DOHH2 (cell line): ENCODE data around the gene PNPLA7.
"Not testable (repeated sequence)": the region's sequence is repeated elsewhere in the genome, so short reads cannot be mapped to it uniquely, and the experiment has no call there.

Source experiments
- H3F3A ChIP-seq: fragments of 200-600 bp; sonication (generic), shearing (Covaris generic); 2 replicates; pipeline ENCODE4 v1.6.0; 2016; ENCODE audit warnings: antibody characterized with exemption, mild to moderate bottlenecking; ENCODE audit not compliant: control insufficient read depth, insufficient read depth
- H3K27ac ChIP-seq: fragments of 200-600 bp; sonication (generic); 2 replicates; pipeline ENCODE4 v1.5.1; 2014; ENCODE audit warnings: low read depth, mild to moderate bottlenecking, low read length, moderate library complexity
- H3K27me3 ChIP-seq: fragments of 200-600 bp; sonication (generic); 2 replicates; pipeline ENCODE4 v1.6.1; 2014; ENCODE audit warnings: mild to moderate bottlenecking, low read length, mixed read lengths; ENCODE audit not compliant: control insufficient read depth
- H3K36me3 ChIP-seq: fragments of 200-600 bp; sonication (generic); 2 replicates; pipeline ENCODE4 v1.6.1; 2014; ENCODE audit warnings: mild to moderate bottlenecking, low read length, moderate library complexity, mixed read lengths; ENCODE audit not compliant: control insufficient read depth
- H3K4me1 ChIP-seq: fragments of 200-600 bp; sonication (generic); 2 replicates; pipeline ENCODE4 v1.6.1; 2014; ENCODE audit warnings: mild to moderate bottlenecking, low read length, mixed read lengths; ENCODE audit not compliant: control insufficient read depth
- H3K4me2 ChIP-seq: fragments of 200-600 bp; sonication (generic); 2 replicates; pipeline ENCODE4 v1.6.0; 2014; ENCODE audit warnings: mild to moderate bottlenecking, low read length, moderate library complexity
- H3K4me3 ChIP-seq: fragments of 200-600 bp; sonication (generic); 2 replicates; pipeline ENCODE4 v1.5.1; 2014; ENCODE audit warnings: mild to moderate bottlenecking, low read length, mixed read lengths
- H3K79me2 ChIP-seq: fragments of 200-600 bp; sonication (generic); 2 replicates; pipeline ENCODE4 v1.6.1; 2014; ENCODE audit warnings: mild to moderate bottlenecking, low read length, mixed read lengths; ENCODE audit not compliant: control insufficient read depth
- H3K9me2 ChIP-seq: fragments of 200-600 bp; sonication (generic); replicated peaks from 2 replicates; pipeline ENCODE4 v1.6.1; 2014; ENCODE audit warnings: mild to moderate bottlenecking, low read length, mixed read lengths; ENCODE audit not compliant: control insufficient read depth
- H3K9me3 ChIP-seq: fragments of 200-600 bp; sonication (generic); 2 replicates; pipeline ENCODE4 v1.6.1; 2014; ENCODE audit warnings: antibody characterized with exemption, low read length, mixed read lengths; ENCODE audit not compliant: control insufficient read depth, insufficient read depth
- H4K20me1 ChIP-seq: fragments of 200-600 bp; sonication (generic); 2 replicates; pipeline ENCODE4 v1.6.0; 2014; ENCODE audit warnings: low read depth, mild to moderate bottlenecking, antibody characterized with exemption, low read length, moderate library complexity; ENCODE audit not compliant: control insufficient read depth, insufficient read depth
- EZH2phosphoT487 ChIP-seq: fragments of 200-600 bp; sonication (generic); IDR thresholded peaks from 2 replicates; pipeline ENCODE4 v1.6.1; 2017; ENCODE audit warnings: borderline replicate concordance, mild to moderate bottlenecking, antibody characterized with exemption, low read length, moderate library complexity, mixed read lengths
- TF ChIP-seq, protein P1 (sequence below): fragments of 200-600 bp; sonication (generic); IDR thresholded peaks from one replicate; pipeline ENCODE4 v1.5.1; 2014; ENCODE audit warnings: antibody characterized with exemption, mild to moderate bottlenecking, low read depth, low read length; ENCODE audit not compliant: poor library complexity, severe bottlenecking

PNPLA7 gene

DNA sequence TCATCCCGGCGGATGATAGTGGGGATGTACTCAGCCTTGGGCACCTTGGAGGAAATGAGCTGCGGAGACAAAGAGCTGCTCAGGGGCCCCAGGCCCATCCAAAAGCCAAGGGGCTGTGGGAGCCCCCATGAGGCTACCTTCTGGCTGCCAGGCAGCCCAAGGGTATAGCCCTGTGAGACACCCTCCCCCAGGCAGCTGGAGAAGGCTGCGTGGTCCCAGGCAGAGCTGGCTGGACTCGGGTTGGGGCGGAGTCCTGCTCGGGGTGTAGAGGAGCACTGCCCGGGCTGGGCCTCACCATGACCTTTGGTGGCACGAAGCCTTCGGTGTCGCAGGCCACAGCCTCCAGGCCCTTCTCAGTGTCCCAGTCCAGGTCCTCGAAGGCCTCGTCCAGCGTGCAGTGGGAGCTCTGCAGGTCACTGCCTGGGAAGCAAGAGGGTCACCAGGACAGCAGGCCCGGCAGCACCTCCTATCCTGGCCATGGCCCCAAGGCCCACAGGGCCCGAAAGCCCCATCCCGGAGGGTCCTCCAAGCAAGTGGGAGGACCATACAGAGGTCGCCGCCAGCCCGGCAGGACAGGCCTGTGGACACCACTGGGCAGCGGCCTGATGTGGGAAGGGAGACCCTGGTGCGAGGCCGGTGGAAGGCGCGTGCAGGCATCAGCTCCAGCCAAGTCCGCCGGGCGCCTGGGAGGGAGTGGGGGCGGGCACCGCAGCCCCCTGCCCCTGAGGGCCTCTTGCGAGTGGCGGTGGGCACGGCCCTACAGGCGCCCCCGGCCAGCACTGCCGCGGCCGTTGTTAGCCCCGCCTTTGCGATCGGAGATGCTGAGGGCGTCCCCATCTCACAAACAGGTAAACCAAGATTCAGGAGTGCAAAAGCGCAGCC is 97.2 kb downstream of the PNPLA7 start:
- Histone ChIP-seq H4K20me1 (no peaks in the 10 kb centered on the region; the same call in 1 of the 2 replicates), H3K27me3 (no peaks in the 10 kb centered on the region), H3F3A (no peaks in the 10 kb centered on the region), H3K36me3 (peaks cover 72% of the 10 kb centered on the region), H3K4me2 (peak overlapping the region; percentile 38; the same call in 1 of the 2 replicates), H3K9me2 (no peaks in the 10 kb centered on the region), H3K27ac (no peak overlapping the region), H3K4me1 (peaks cover 73% of the 10 kb centered on the region), H3K4me3 (no peak overlapping the region), H3K79me2 (peaks cover 11% of the 10 kb centered on the region), H3K9me3 (no peaks in the 10 kb centered on the region)
- TF ChIP-seq, protein P1, sequence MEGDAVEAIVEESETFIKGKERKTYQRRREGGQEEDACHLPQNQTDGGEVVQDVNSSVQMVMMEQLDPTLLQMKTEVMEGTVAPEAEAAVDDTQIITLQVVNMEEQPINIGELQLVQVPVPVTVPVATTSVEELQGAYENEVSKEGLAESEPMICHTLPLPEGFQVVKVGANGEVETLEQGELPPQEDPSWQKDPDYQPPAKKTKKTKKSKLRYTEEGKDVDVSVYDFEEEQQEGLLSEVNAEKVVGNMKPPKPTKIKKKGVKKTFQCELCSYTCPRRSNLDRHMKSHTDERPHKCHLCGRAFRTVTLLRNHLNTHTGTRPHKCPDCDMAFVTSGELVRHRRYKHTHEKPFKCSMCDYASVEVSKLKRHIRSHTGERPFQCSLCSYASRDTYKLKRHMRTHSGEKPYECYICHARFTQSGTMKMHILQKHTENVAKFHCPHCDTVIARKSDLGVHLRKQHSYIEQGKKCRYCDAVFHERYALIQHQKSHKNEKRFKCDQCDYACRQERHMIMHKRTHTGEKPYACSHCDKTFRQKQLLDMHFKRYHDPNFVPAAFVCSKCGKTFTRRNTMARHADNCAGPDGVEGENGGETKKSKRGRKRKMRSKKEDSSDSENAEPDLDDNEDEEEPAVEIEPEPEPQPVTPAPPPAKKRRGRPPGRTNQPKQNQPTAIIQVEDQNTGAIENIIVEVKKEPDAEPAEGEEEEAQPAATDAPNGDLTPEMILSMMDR: no peak
- no peak for TF ChIP-seq EZH2phosphoT487

DNA sequence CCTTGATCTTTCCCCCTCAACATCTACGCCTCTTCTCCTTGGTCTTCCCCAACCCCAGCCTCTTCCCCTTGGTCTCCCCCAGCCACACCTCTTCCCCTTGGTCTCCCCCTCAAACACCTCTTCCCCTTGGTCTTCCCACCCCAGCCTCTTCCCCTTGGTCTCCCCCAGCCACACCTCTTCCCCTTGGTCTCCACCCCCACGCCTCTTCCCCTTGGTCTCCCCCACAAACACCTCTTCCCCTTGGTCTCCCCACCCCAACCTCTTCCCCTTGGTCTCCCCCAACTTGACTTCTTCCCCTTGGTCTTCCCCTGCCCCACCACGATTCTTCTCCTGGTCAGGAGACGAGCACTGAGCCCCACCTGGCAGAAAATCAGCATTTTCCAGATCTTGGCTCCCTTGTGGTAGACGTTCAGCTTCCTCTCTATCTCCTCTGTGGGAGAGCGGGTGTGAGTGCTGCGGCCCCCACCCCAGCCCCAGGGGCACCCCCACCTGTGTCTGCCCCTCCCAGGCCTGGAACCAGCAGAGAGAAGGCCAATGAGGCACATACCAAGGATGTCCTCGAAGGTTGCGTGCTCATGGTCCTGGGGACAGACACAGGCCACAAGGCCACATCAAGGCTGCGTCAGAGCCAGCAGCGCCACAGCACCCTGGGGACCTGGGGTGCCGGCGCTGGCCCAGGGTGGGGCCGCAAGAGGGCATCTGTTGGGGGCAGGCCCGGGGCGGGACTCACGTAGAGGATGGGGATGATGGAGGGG is 98.0 kb downstream of the PNPLA7 start:
- no peak overlapping the region for H3K27ac ChIP-seq
- H3F3A ChIP-seq: no peaks in the 10 kb centered on the region
- TF ChIP-seq EZH2phosphoT487: no peak
- TF ChIP-seq, protein P1: no peak
- H3K9me3 ChIP-seq: no peaks in the 10 kb centered on the region
- no peaks in the 10 kb centered on the region for H3K9me2 ChIP-seq
- H3K4me1 ChIP-seq: peaks cover 66% of the 10 kb centered on the region
- peaks cover 3% of the 10 kb centered on the region; the same call in 1 of the 2 replicates for H3K79me2 ChIP-seq
- H3K4me3 ChIP-seq: no peak overlapping the region
- H3K4me2 ChIP-seq: no peak overlapping the region
- H3K36me3 ChIP-seq: peaks cover 64% of the 10 kb centered on the region
- H3K27me3 ChIP-seq: no peaks in the 10 kb centered on the region
- H4K20me1 ChIP-seq: no peaks in the 10 kb centered on the region

DNA sequence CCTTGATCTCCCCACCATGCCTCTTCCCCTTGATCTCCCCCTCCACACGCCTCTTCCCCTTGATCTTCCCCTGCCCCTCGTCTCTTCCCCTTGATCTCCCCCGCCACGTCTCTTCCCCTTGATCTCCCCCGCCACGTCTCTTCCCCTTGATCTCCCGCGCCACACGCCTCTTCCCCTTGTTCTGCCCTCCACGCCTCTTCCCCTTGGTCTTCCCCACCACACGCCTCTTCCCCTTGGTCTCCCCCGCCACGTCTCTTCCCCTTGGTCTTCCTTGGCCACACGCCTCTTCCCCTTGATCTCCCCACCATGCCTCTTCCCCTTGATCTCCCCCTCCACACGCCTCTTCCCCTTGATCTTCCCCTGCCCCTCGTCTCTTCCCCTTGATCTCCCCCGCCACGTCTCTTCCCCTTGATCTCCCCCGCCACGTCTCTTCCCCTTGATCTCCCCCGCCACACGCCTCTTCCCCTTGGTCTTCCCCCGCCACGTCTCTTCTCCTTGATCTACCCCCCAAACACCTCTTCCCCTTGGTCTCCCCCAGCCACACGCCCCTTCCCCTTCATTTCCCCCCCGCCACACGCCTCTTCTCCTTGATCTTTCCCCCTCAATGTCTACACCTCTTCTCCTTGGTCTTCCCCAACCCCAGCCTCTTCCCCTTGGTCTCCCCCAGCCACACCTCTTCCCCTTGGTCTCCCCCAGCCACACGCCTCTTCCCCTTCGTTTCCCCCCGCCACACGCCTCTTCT is 98.8 kb downstream of the PNPLA7 start:
- not testable (repeated sequence) for H4K20me1 ChIP-seq, H3K27ac ChIP-seq, H3K9me3 ChIP-seq, H3F3A ChIP-seq, H3K27me3 ChIP-seq, H3K9me2 ChIP-seq, H3K4me2 ChIP-seq, H3K4me3 ChIP-seq, H3K79me2 ChIP-seq
- H3K36me3 ChIP-seq: peaks cover 56% of the 10 kb centered on the region
- H3K4me1 ChIP-seq: peaks cover 65% of the 10 kb centered on the region

DNA sequence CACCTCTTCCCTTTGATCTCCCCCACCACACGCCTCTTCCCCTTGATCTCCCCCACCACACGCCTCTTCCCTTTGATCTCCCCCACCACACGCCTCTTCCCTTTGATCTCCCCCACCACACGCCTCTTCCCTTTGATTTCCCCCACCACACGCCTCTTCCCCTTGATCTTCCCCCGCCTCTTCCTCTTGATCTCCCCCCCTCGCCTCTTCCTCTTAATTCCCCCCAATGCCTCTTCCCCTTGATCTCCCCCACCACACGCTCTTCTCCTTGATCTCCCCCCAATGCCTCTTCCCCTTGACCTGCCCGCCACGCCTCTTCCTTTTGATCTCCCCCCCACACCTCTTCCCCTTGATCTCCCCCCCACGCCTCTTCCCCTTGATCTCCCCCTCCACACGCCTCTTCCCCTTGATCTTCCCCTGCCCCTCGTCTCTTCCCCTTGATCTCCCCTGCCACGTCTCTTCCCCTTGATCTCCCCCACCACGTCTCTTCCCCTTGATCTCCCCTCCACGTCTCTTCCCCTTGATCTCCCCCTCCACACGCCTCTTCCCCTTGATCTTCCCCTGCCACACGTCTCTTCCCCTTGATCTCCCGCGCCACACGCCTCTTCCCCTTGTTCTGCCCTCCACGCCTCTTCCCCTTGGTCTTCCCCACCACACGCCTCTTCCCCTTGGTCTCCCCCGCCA is 99.5 kb downstream of the PNPLA7 start:
- not testable (repeated sequence) for H4K20me1 ChIP-seq, H3K27me3 ChIP-seq
- H3K4me1 ChIP-seq: peaks cover 65% of the 10 kb centered on the region

More for the DNA sequence above, 99.5 kb downstream of the PNPLA7 start:
- H3F3A ChIP-seq, H3K4me3 ChIP-seq, H3K9me2 ChIP-seq, H3K9me3 ChIP-seq, H3K79me2 ChIP-seq: not testable (repeated sequence)
- H3K4me2 ChIP-seq: 0 out of 2 replicates have a peak overlapping the region, but pooled peaks have one; percentile 21
- H3K36me3 ChIP-seq: peaks cover 49% of the 10 kb centered on the region
- H3K27ac ChIP-seq: peak overlapping the region; percentile 21; the same call in 1 of the 2 replicates
